Neural progenitor cell (in vitro differentiated cells): Measurements from ENCODE around the gene KCNMA1. TPM values are rescaled to one million over a fixed set of nuclear protein-coding genes. Genes with fewer than 3 reads are reported as not detected.

Source experiments
- DNase-seq: peaks from one replicate; pipeline ENCODE4 v3.0.0-alpha.2; 2016; ENCODE audit warnings: low spot score
- H2AFZ ChIP-seq: fragments of 200-600 bp; sonication (generic); replicated peaks from 2 replicates; pipeline ENCODE4 v1.6.1; 2016; ENCODE audit warnings: antibody characterized with exemption
- H3F3A ChIP-seq: fragments of 200-600 bp; sonication (generic); 2 replicates; pipeline ENCODE4 v1.6.1; 2016; ENCODE audit warnings: antibody characterized with exemption, low read depth
- H3K27ac ChIP-seq: fragments of 200-600 bp; sonication (generic); 2 replicates; pipeline ENCODE4 v1.5.1; 2016; ENCODE audit warnings: mild to moderate bottlenecking
- H3K27me3 ChIP-seq: fragments of 200-600 bp; sonication (generic); 2 replicates; pipeline ENCODE4 v1.6.1; 2016; ENCODE audit warnings: mild to moderate bottlenecking, moderate library complexity
- H3K36me3 ChIP-seq: fragments of 200-600 bp; sonication (generic); 2 replicates; pipeline ENCODE4 v1.5.1; 2016
- H3K4me1 ChIP-seq: fragments of 200-600 bp; sonication (generic); 2 replicates; pipeline ENCODE4 v1.6.1; 2016; ENCODE audit warnings: mixed run types
- H3K4me2 ChIP-seq: fragments of 200-600 bp; sonication (generic); 2 replicates; pipeline ENCODE4 v1.6.1; 2016
- H3K4me3 ChIP-seq: fragments of 200-600 bp; sonication (generic); 2 replicates; pipeline ENCODE4 v1.5.1; 2016
- H3K79me2 ChIP-seq: fragments of 200-600 bp; sonication (generic); 2 replicates; pipeline ENCODE4 v1.6.1; 2016; ENCODE audit warnings: low read depth
- H3K9ac ChIP-seq: fragments of 200-600 bp; sonication (generic); 2 replicates; pipeline ENCODE4 v1.6.1; 2016
- H3K9me3 ChIP-seq: fragments of 200-600 bp; sonication (generic); 2 replicates; pipeline ENCODE4 v1.5.1; 2016; ENCODE audit warnings: low read depth
- H4K20me1 ChIP-seq: fragments of 200-600 bp; sonication (generic); 2 replicates; pipeline ENCODE4 v1.6.1; 2016; ENCODE audit warnings: low read depth
- H3K27ac Mint-ChIP-seq: 3 replicates; pipeline ENCODE4 v1.8.0; 2021; ENCODE audit warnings: mixed read lengths
- H3K27me3 Mint-ChIP-seq: 2 replicates; pipeline ENCODE4 v1.8.0; 2022; ENCODE audit warnings: low read depth, mild to moderate bottlenecking, inconsistent platforms, moderate library complexity, mixed read lengths; ENCODE audit not compliant: insufficient read depth
- H3K36me3 Mint-ChIP-seq: 3 replicates; pipeline ENCODE4 v1.8.0; 2021; ENCODE audit warnings: mixed read lengths
- H3K4me1 Mint-ChIP-seq: 3 replicates; pipeline ENCODE4 v1.8.0; 2021; ENCODE audit warnings: mixed read lengths
- H3K4me3 Mint-ChIP-seq: 3 replicates; pipeline ENCODE4 v1.8.0; 2021; ENCODE audit warnings: mild to moderate bottlenecking, moderate library complexity, mixed read lengths
- H3K9me3 Mint-ChIP-seq: 3 replicates; pipeline ENCODE4 v1.8.0; 2020; ENCODE audit warnings: mixed read lengths
- CTCF ChIP-seq: fragments of 200-600 bp; sonication (generic); IDR thresholded peaks from 2 replicates; pipeline ENCODE4 v1.5.1; 2017; ENCODE audit warnings: antibody characterized with exemption, mild to moderate bottlenecking
- EZH2 ChIP-seq: fragments of 200-600 bp; sonication (generic); IDR thresholded peaks from 2 replicates; pipeline ENCODE4 v1.6.1; 2017; ENCODE audit warnings: antibody characterized with exemption, mild to moderate bottlenecking, moderate library complexity
- EZH2phosphoT487 ChIP-seq: fragments of 200-600 bp; sonication (generic); IDR thresholded peaks from 2 replicates; pipeline ENCODE4 v1.6.1; 2017; ENCODE audit warnings: antibody characterized with exemption
- total RNA-seq: library from RNA; depleted of rRNA; stranded (reverse); fragments of >200 nt; gene quantifications from 2 replicates; pipeline ENCODE4 v1.2.3, GENCODE V29; 2015; ENCODE audit warnings: low replicate concordance

KCNMA1 gene
- total RNA-seq, 1 donor from 2014 or later: 2.4 TPM

- Histone ChIP-seq H3K4me2 (no peak overlapping the region), H2AFZ (no peak overlapping the region), H3K27ac (no peak overlapping the region), H3K27me3 (no peaks in the 10 kb centered on the region), H4K20me1 (no peaks in the 10 kb centered on the region), H3K9ac (no peak overlapping the region), H3F3A (peaks cover 12% of the 10 kb centered on the region), H3K4me1 (no peaks in the 10 kb centered on the region), H3K4me3 (no peak overlapping the region), H3K9me3 (no peaks in the 10 kb centered on the region), H3K36me3 (no peaks in the 10 kb centered on the region), H3K79me2 (no peaks in the 10 kb centered on the region)
- H3K4me3 Mint-ChIP-seq: no peak overlapping the region
- H3K27ac Mint-ChIP-seq: no peak overlapping the region
- H3K4me1 Mint-ChIP-seq: peaks cover 5% of the 10 kb centered on the region
- H3K27me3 Mint-ChIP-seq: peaks cover 2% of the 10 kb centered on the region
- no peaks in the 10 kb centered on the region for H3K36me3 Mint-ChIP-seq
- H3K9me3 Mint-ChIP-seq: no peaks in the 10 kb centered on the region
- TF ChIP-seq EZH2: no peak
- no peak for TF ChIP-seq CTCF
- DNase-seq: no peak
These were observed 165.5 kb downstream of the KCNMA1 start for GRCh38 chr10:77472146-77472545.

- Mint-ChIP-seq H3K27me3 (peaks cover 2% of the 10 kb centered on the region), H3K36me3 (no peaks in the 10 kb centered on the region), H3K4me3 (no peak overlapping the region), H3K4me1 (no peaks in the 10 kb centered on the region), H3K9me3 (no peaks in the 10 kb centered on the region), H3K27ac (no peak overlapping the region)
- H3K27me3 ChIP-seq: no peaks in the 10 kb centered on the region
- no peak overlapping the region for H3K9ac ChIP-seq
- no peak for DNase-seq
- H3K4me1 ChIP-seq: no peaks in the 10 kb centered on the region
- no peaks in the 10 kb centered on the region for H3K36me3 ChIP-seq
- no peaks in the 10 kb centered on the region for H4K20me1 ChIP-seq
- H3F3A ChIP-seq: peaks cover 12% of the 10 kb centered on the region
- no peak overlapping the region for H3K4me2 ChIP-seq
- no peak overlapping the region for H2AFZ ChIP-seq
- H3K4me3 ChIP-seq: no peak overlapping the region
- H3K9me3 ChIP-seq: no peaks in the 10 kb centered on the region
- no peaks in the 10 kb centered on the region for H3K79me2 ChIP-seq
- no peak for TF ChIP-seq EZH2phosphoT487
- TF ChIP-seq CTCF: no peak
- TF ChIP-seq EZH2: no peak
- no peak overlapping the region for H3K27ac ChIP-seq
These were observed 166.5 kb downstream of the KCNMA1 start for GRCh38 chr10:77471069-77471536.

GRCh38 chr10:77467422-77467963 lies 170.1 kb downstream of the KCNMA1 start:
- peaks cover 2% of the 10 kb centered on the region for H3K27me3 Mint-ChIP-seq
- H3K4me1 Mint-ChIP-seq: no peaks in the 10 kb centered on the region
- Histone ChIP-seq H2AFZ (no peak overlapping the region), H3K9me3 (no peaks in the 10 kb centered on the region), H3K9ac (no peak overlapping the region), H3K79me2 (no peaks in the 10 kb centered on the region), H3F3A (peaks cover 12% of the 10 kb centered on the region), H3K27ac (no peak overlapping the region), H3K36me3 (no peaks in the 10 kb centered on the region), H3K27me3 (no peaks in the 10 kb centered on the region), H4K20me1 (no peaks in the 10 kb centered on the region), H3K4me1 (no peaks in the 10 kb centered on the region), H3K4me2 (no peak overlapping the region), H3K4me3 (no peak overlapping the region)
- no peak for DNase-seq
- no peak for TF ChIP-seq EZH2
- no peak for TF ChIP-seq CTCF
- no peak for TF ChIP-seq EZH2phosphoT487
- no peak overlapping the region for H3K27ac Mint-ChIP-seq
- no peaks in the 10 kb centered on the region for H3K36me3 Mint-ChIP-seq
- H3K9me3 Mint-ChIP-seq: no peaks in the 10 kb centered on the region
- no peak overlapping the region for H3K4me3 Mint-ChIP-seq
